Body of pancreas (tissue), 4 donors: ENCODE measurements around the gene MPO.

Experiments used
- POLR2A ChIP-seq, 3 donors: fragments of 450-650 bp; IDR thresholded peaks; one replicate each; pipeline ENCODE4 v1.6.1; 2016; ENCODE audit warnings: antibody characterized with exemption in 3 of 3, mild to moderate bottlenecking in 2 of 3
- TF ChIP-seq, protein P1 (sequence below), 7 experiments: fragments of 450-650 bp in 4 of 7; fragments of 200-600 bp in 3 of 7; sonication (generic) in 3 of 7; IDR thresholded peaks; one replicate each; pipeline ENCODE4 v1.5.1; 2016 to 2019; ENCODE audit warnings: antibody characterized with exemption in 7 of 7

GRCh38 chr17:58325976-58326468 is 45.3 kb upstream of the MPO start:
- TF ChIP-seq, protein P1, sequence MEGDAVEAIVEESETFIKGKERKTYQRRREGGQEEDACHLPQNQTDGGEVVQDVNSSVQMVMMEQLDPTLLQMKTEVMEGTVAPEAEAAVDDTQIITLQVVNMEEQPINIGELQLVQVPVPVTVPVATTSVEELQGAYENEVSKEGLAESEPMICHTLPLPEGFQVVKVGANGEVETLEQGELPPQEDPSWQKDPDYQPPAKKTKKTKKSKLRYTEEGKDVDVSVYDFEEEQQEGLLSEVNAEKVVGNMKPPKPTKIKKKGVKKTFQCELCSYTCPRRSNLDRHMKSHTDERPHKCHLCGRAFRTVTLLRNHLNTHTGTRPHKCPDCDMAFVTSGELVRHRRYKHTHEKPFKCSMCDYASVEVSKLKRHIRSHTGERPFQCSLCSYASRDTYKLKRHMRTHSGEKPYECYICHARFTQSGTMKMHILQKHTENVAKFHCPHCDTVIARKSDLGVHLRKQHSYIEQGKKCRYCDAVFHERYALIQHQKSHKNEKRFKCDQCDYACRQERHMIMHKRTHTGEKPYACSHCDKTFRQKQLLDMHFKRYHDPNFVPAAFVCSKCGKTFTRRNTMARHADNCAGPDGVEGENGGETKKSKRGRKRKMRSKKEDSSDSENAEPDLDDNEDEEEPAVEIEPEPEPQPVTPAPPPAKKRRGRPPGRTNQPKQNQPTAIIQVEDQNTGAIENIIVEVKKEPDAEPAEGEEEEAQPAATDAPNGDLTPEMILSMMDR (IDR thresholded peaks at IDR 0.05), result no peak
- no peak for TF ChIP-seq POLR2A (IDR thresholded peaks at IDR 0.05)
